ENCODE measurements around the gene PPP2R3C. TPM values are rescaled to one million over a fixed set of nuclear protein-coding genes. Genes with fewer than 3 reads are reported as not detected.

Gene PPP2R3C
- total and polyA plus RNA-seq, 2 of the 13 experiments (the other 11 are each of a cell fraction or from before 2014, with no cell fraction given): 63.4 to 102 TPM

DNA sequence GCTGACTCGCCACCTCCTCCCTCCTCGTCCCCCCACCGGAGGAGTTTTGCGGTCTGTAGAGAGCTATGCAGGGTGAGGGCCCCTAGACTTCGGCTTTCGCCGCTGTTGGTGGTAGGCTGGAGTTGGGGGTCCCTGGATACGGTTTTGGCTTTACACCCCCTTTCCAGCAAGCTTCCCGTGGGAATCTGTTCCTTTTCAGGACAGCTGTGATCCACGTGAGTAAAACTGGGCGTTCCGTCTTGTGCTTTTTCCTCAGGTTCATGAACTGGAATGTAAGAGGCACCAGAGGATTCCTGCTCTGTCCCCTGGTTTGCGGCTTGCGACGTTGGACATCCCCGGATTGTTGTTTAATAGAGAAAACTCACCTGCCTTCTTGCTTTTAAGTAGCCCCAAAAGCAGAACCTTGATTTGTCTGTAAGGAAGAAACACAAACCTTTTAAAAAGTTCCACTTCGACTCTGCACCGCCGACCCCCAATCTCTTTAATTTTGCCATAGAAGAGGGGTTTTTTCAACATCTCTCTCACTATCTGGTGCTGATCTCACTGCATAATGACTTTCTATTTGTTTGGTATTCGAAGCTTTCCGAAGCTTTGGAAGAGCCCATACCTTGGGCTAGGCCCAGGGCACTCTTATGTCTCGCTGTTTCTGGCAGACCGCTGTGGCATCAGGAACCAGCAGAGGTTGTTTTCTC, 1.1 kb upstream of the PPP2R3C start (continued):
- TF ChIP-seq, protein P1, sequence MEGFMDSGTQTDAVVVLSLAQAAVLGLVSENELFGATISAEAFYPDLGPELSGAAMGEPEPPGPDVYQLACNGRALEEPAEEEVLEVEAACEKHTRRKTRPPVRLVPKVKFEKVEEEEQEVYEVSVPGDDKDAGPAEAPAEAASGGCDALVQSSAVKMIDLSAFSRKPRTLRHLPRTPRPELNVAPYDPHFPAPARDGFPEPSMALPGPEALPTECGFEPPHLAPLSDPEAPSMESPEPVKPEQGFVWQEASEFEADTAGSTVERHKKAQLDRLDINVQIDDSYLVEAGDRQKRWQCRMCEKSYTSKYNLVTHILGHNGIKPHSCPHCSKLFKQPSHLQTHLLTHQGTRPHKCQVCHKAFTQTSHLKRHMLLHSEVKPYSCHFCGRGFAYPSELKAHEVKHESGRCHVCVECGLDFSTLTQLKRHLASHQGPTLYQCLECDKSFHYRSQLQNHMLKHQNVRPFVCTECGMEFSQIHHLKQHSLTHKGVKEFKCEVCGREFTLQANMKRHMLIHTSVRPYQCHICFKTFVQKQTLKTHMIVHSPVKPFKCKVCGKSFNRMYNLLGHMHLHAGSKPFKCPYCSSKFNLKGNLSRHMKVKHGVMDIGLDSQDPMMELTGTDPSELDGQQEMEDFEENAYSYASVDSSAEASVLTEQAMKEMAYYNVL (CRISPR knock-in tag; IDR thresholded peaks at IDR 0.05; ENCODE audit: borderline replicate concordance): peak; percentile 75; the same call in 1 of the 2 replicates
- TF ChIP-seq, protein P2, sequence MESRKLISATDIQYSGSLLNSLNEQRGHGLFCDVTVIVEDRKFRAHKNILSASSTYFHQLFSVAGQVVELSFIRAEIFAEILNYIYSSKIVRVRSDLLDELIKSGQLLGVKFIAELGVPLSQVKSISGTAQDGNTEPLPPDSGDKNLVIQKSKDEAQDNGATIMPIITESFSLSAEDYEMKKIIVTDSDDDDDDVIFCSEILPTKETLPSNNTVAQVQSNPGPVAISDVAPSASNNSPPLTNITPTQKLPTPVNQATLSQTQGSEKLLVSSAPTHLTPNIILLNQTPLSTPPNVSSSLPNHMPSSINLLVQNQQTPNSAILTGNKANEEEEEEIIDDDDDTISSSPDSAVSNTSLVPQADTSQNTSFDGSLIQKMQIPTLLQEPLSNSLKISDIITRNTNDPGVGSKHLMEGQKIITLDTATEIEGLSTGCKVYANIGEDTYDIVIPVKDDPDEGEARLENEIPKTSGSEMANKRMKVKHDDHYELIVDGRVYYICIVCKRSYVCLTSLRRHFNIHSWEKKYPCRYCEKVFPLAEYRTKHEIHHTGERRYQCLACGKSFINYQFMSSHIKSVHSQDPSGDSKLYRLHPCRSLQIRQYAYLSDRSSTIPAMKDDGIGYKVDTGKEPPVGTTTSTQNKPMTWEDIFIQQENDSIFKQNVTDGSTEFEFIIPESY (CRISPR knock-in tag; IDR thresholded peaks at IDR 0.05): no peak; the same call in 1 of the 2 replicates
- TF ChIP-seq, protein P3, sequence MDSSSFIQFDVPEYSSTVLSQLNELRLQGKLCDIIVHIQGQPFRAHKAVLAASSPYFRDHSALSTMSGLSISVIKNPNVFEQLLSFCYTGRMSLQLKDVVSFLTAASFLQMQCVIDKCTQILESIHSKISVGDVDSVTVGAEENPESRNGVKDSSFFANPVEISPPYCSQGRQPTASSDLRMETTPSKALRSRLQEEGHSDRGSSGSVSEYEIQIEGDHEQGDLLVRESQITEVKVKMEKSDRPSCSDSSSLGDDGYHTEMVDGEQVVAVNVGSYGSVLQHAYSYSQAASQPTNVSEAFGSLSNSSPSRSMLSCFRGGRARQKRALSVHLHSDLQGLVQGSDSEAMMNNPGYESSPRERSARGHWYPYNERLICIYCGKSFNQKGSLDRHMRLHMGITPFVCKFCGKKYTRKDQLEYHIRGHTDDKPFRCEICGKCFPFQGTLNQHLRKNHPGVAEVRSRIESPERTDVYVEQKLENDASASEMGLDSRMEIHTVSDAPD (CRISPR knock-in tag; IDR thresholded peaks at IDR 0.05): peak; percentile 73; the same call in 1 of the 2 replicates
- TF ChIP-seq, protein P4, sequence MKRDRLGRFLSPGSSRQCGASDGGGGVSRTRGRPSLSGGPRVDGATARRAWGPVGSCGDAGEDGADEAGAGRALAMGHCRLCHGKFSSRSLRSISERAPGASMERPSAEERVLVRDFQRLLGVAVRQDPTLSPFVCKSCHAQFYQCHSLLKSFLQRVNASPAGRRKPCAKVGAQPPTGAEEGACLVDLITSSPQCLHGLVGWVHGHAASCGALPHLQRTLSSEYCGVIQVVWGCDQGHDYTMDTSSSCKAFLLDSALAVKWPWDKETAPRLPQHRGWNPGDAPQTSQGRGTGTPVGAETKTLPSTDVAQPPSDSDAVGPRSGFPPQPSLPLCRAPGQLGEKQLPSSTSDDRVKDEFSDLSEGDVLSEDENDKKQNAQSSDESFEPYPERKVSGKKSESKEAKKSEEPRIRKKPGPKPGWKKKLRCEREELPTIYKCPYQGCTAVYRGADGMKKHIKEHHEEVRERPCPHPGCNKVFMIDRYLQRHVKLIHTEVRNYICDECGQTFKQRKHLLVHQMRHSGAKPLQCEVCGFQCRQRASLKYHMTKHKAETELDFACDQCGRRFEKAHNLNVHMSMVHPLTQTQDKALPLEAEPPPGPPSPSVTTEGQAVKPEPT (CRISPR knock-in tag; IDR thresholded peaks at IDR 0.05; ENCODE audit: low read depth): no peak
- TF ChIP-seq, protein P5, sequence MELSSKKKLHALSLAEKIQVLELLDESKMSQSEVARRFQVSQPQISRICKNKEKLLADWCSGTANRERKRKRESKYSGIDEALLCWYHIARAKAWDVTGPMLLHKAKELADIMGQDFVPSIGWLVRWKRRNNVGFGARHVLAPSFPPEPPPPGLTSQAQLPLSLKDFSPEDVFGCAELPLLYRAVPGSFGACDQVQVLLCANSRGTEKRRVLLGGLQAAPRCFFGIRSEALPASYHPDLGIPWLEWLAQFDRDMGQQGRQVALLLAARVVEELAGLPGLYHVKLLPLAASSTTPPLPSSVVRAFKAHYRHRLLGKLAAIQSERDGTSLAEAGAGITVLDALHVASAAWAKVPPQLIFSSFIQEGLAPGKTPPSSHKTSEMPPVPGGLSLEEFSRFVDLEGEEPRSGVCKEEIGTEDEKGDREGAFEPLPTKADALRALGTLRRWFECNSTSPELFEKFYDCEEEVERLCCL (CRISPR knock-in tag; IDR thresholded peaks at IDR 0.05; ENCODE audit: borderline replicate concordance): peak; percentile 49; the same call in 1 of the 2 replicates
- peak; percentile 81; the same call in 1 of the 2 replicates for TF ChIP-seq ZNF101 (CRISPR knock-in tag; IDR thresholded peaks at IDR 0.05; ENCODE audit: borderline replicate concordance, low read depth)
- TF ChIP-seq, protein P6, sequence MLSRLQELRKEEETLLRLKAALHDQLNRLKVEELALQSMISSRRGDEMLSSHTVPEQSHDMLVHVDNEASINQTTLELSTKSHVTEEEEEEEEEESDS (CRISPR knock-in tag; IDR thresholded peaks at IDR 0.05; ENCODE audit: borderline replicate concordance): peak; percentile 2; the same call in 1 of the 2 replicates
